T-helper 1 cell treated with Interleukin-12 subunit alpha and Interleukin-12 subunit beta and Interleukin-4 antibody, amounts not matched to agents 30 ng/mL and 1 ng/mL, for 36 hours (primary cell): ENCODE results near the gene E2F2. TPM values are rescaled to one million over a fixed set of nuclear protein-coding genes. Genes with fewer than 3 reads are reported as not detected.
"Not testable (repeated sequence)": the region's sequence is repeated elsewhere in the genome, so short reads cannot be mapped to it uniquely, and the experiment has no call there.

ENCODE experiments used
- intact Hi-C: fragments of 100-400 bp; cut with micrococcal nuclease; formaldehyde crosslinking; loops from one replicate; pipeline ENCODE4 v1.15.1; 2024
- total RNA-seq: library from RNA; stranded (reverse); gene quantifications from 2 replicates; pipeline ENCODE4 v1.2.3, GENCODE V29; 2022

Gene E2F2
- total RNA-seq, 1 donor from 2014 or later, result 72.5 TPM

DNA sequence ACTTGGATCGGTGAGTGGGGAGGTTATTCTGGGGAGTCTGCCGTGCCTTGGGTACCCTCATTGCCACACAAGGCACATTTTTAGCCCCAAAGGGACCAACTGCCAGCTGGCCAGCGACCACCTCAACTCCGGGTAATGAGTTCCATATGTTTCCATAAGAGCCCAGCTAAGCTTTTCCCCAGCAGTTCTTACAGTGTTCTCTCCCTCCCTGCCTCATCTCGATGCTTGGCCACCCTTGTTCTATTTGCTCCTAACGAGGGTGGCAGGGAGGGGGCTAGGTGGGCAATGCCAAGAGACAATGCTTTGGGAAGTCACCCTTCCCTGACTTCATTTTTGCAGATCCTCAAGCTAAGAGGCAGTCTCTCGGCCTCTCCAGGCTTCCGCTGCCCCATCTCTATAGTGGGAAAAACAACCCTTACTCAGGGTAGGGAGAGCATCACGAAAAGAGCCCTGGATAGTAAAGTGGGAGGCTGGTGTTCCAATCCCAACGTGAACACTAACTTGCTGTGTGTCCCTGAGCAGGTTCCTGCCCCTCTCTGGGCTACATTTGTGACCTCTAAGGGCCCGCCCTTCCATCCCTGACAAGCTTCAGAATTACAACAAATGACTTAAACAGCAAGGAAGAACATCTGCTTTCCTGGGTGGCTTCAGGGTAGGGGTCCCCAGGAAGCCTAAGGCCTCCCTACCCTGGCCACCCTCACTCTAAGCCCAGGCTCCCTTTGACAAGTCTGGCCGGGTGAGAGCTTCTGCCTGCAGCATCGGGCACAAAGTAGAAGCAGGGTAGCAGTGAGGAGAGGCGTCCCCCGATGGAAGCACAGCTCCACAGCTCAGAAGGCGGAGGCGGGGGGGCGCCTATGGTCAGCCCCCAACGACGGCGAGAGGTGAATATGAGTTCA, 22.4 kb upstream of the E2F2 start:
- intact Hi-C loops, result loop anchor here (1.0 to 2.0 kb wide), 3 partner anchors 23 to 186 kb away; partner anchors contain the start of gene E2F2

DNA sequence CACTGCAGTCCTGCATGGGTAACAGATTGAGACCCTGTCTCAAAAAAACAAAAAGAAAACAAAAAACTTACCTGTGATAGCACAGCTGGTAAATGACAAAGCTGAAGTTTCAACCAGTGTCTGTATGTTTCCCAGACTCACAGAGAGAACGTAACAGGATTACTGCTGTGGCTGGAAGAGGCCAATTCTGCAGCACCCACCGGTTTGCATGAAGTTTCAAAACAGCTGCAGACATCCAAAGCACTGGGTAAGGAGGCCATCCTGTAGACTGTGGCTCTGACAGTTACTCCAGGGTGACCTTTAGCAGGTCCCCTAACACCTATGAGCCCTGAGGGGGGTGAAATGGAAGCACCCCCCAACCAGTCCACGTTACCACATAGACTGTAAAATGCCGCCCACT, 20.8 kb upstream of the E2F2 start:
- intact Hi-C loops, result no loop called here

DNA sequence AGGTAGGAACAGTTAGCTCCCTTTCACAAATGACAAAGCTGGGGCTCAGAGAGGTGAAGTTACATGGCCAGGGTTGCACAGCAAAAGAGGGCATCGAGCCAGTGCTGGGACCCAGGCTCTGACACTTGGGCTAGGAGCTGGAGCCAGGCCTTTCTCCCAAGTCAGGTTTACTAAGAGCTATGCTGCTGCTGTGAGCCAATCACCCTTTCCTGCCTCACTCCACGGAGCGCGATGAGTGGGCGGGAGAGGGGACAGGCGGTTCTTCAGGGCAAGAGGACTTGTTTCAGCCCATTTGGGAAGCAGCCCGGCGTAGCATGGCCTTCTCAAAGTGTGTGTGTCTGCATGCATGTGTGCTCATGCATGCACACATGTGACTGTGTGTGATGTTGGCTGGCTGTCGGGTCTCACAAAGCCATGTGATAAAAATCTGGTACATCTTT, 17.7 kb upstream of the E2F2 start:
- intact Hi-C loops, result no loop called here

DNA sequence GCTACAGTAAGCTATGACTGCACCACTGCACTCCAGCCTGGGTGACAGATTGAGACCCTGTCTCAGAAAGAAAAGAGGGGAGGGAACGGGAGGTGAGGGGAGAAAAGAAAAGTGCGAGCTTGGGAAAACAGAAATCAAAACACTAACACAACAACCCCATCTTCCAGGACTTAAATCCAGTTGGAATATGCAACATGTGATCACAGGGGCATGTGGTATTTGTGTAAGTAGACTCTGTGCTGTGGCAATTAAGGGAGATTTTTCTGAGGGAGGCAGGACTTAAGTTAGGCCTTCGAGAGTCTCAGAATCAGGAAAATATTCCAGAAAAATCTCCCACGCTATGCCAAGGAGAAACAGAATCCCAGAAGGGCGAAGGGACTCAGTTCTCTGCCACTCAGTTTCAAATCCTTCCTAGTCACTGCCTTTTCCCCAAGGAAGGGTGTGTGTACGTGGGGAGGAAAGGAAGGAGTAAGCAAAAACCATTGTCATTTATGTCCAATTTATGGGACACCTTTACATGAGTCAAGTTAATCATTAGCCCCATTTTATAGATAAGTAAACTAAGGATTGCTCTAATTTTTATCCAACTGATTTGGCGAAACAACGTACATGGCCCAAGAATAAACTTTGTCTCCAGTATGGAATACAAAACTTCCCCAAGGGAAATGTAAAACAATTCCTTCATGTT, 16.0 kb upstream of the E2F2 start:
- intact Hi-C loops, result no loop called here

DNA sequence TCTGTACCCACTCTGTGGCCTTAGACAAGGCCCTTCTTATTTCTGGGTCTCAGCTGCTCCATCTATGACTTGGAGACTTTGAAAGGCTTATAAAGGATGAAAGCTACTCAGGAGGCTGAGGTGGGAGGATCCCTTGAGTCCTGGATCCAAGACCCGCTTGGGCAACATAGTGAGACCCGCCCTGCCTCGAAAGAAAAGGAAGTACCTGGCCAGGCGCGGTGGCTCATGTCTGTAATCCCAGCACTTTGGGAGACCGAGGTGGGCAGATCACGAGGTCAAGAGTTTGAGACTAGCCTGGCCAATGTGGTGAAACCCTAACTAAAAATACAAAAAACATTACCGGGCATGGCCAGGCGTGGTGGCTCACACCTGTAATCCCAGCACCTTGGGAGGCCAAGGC, 14.8 kb upstream of the E2F2 start:
- intact Hi-C loops, result no loop called here

DNA sequence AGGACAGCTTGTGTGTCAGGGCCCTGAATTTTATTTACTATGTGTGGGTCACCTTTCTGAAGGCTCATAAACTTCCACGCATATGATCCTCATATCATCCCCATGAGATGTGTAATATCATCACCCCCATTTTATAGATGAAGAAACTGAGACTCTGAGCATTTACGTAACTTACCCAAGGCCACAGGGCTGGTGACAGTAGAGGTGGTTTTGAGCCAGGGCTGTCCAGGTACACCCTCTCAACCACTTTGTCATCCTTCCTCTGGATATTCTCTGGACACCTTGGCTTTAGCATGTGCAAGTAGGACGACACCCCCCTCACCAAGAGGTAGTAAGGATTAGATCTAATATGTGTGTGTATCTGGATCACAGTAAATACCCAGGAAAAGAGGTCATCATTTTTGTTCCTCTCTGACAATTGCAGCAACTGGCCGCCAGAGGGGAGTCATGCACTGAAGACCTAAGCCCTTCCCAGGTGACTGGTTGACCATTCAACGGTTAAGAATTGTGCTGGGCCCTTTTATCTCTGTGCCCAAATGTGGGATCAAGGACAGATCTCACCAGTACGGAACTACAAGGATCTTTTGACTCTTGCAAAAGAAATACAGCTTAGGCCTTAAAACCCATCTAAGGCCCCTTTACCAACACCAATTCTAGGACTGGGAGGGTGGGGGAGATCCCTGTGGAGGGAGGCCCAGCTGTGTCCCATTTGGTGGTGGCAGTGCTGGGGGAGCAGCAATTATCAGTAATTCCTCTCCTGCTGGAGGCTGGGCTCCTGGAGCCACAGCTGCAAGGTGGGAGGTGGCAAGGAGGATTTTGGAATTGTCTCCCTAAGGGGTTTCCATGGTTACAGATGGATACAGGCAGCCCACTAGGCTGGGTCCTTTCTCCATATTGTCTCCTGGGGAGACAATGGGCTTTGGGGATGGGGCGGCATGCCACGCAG, 13.7 kb upstream of the E2F2 start:
- intact Hi-C loops, result loop anchor here (1.0 kb wide), 3 partner anchors 47 to 147 kb away; partner anchors contain the start of gene RPL11

DNA sequence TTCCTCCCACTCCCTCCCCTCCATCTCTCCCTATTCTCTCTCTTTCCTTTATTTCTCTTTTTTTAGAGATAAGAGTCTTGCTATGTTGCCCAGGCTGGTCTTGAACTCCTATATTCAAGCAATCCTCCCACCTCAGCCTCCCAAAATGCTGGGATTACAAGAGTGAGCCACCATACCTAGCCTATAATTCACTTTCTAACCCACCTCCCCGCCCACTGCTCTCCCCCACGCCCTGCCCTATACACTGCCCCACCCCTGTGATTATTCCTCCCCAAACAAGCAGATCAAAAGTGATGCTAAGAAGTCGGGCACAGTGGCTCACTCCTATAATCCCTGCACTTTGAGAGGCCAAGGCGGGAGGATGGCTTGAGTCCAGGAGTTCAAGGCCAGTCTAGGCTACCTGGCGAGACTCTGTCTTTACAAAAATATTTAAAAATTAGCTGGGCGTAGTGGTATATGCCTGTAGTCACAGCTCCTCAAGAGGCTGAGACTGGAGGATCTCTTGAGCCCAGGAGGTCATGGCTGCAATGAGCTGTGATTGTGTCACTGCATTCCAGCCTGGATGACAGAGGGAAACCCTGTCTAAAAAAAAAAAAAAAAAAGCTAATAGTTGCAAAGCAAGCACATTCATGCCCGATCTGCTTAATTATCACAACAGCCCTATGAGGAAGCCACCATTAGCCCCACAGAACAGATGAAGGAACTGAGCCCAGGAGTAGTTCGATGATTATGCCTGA, 12.8 kb upstream of the E2F2 start:
- intact Hi-C loops, result loop anchor here (1.0 kb wide), 3 partner anchors 47 to 147 kb away; partner anchors contain the start of gene RPL11

DNA sequence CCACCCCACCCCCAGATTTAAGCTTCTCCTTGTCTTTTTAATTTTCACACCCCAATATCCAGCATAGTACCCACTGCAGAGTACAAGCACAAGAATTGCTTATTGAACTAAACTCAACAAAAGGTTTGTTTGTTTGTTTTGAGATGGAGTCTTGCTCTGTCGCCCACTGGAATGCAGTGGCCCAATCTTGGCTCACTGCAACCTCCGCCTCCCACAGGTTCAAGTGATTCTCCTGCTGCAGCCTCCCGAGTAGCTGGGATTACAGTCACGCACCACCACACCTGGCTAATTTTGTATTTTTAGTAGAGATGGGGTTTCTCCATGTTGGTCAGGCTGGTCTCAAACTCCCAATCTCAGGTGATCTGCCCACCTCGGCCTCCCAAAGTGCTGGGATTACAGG, 11.9 kb upstream of the E2F2 start:
- intact Hi-C loops, result not testable (repeated sequence)

DNA sequence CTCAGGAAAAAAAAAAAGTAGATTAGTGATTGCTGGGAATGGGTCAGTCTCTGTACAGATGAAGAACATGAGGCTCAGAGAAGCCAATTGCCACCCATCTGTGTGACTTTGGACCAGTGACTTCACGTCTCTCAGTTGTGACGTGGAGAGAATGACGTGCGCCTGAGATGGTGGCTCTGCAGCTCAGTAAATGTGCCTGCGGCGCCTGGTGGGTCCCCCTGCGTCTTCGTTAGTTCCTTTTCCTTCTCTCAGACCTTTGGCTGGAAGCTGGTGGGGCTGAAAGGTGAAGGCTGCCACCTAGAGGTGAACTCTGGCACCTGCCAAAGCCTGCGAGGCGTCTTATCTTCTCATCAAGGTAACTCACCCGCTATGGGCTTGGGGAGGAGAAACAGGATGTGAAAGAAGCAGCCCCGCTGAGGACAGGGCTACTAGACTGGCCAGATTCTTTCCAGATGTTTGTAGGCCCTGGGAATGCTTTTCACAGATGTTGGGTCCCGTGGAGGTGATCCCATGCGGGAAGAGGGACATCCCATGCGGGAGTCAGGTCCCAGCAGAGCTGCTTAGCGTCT, 8.7 kb upstream of the E2F2 start:
- intact Hi-C loops, result loop anchor here (1.0 to 5.0 kb wide), 9 partner anchors 8 to 562 kb away; partner anchors contain the start of genes ASAP3, E2F2, HNRNPR and ID3

DNA sequence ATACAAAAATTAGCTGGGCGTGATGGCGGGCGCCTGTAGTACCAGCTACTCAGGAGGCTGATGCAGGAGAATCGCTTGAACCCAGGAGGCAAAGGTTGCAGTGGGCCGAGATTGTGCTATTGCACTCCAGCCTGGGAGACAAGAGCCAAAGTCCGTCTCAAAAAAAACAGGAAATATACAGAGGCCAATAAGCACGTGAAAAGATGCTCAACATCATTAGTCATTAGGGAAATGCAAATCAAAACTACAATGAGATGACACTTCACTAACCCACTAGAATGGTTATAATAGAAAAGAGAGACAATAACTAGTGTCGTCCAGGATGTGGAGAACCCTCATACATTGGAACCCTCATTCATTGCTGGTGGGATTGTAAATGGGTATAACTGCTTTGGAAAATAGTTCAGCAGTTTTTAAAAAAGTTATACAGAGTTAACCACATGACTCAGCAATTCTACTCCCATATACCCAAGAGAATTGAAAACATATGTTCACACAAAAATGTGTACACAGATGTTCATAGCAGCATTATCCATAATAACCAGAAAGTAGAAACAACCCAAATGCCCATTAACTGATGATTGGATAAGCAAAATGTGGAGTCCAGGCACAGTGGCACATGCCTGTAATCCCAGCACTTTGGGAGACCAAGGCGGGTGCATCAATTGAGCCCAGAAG, 6.4 kb upstream of the E2F2 start:
- intact Hi-C loops, result loop anchor here (5.0 kb wide), 2 partner anchors 135 to 560 kb away; no protein-coding TSS in a partner anchor

DNA sequence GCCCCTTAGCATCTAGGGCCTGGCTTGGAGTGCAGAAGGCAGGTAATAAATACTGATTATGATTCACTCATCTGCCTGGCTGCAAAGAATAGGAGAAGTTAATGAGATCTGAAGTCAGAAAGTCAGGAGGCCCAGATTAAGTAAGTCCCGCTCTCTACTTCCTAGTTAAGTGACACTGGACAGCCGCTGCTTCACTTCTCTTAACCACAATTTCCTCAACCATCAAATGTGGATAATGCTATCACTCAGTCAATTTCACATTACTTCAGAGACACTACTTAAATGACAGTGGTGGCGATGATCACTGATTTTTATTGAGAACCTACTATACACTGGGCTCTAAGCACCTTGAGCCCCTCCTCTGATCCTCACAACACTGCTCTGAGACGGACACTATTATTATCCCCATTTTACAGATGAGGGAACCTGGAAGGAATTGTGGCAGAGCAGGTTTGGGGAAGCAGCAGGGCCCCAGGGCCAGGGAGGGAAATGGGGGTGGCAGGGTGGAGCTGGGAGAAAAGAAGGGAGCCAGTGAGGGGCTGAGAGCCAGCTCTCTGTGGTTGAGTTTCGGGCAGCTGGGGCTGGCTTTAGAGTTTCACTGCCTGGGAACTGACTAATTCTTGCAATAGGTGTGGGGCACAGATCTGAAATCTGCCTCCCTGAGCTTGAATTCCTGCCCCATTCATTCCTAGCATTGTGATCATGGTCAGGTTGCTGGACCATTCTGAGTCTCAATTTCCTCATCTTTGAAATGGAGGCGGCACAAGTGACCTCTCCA, 2.4 kb upstream of the E2F2 start:
- intact Hi-C loops, result loop anchor here (5.0 kb wide), 1 partner anchor 209 kb away; the partner anchor contains the start of gene ELOA

DNA sequence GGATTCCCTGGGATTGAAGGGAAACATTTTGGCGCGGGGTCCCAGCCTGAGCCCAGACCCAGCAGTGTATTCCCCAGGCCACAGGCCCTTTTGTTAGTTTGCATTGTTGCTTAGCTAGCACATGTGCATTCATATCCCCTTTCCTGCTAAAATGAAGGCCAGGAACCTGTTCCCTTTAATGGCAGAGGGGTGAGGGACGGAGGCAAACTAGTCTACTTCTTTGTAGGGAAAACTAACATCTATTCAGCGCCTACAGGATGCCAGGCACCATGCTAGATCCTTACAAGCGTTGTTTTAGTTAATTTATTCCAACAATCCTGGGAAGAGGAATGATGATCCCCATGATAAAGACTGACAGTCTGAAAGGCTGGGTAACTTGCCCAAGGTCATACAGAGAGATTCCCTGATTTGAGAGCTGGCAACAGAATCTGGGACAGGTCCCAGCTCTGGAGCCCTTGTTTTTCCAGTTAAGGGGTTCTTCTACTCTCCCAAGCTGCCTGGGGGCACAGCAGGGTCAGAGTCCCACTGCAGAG, 595 bp upstream of the E2F2 start:
- intact Hi-C loops, result loop anchor here (1.0 to 5.0 kb wide), 5 partner anchors 8 to 211 kb away; partner anchors contain the start of genes ELOA and ID3

DNA sequence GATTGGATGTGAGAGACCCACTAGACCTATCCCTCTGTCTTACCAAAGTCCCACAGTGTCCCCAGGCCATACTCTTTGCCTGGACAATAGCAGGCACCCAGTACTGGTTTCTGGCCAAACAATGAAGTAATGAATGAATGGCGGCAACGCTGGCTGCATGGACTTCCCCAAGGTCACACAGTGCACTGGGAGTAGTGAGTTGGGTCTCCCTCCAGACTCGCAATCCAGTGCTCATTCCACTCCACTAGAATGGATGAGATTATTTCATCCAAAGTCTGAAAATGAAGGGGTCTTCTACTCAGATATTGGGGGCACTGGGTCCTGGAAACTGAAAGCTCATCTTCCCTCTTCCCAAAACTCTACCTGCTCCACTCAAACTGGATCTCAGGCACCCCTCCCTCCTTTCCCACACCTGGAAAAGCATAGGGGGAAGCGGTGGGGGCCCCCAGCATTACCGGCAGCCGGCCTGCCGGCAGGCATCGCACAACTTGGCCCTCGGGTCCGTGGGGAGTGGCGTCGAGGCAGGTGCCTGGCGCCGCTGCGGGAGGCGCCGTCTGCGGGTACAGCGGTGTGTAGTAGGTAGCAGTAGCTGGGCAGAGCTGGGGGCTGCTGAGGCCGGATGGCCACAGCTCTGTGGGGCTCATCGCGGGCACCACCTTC, 816 bp downstream of the E2F2 start:
- intact Hi-C loops, result loop anchor here (2.0 to 5.0 kb wide), 2 partner anchors 25 to 212 kb away; partner anchors contain the start of gene ELOA

DNA sequence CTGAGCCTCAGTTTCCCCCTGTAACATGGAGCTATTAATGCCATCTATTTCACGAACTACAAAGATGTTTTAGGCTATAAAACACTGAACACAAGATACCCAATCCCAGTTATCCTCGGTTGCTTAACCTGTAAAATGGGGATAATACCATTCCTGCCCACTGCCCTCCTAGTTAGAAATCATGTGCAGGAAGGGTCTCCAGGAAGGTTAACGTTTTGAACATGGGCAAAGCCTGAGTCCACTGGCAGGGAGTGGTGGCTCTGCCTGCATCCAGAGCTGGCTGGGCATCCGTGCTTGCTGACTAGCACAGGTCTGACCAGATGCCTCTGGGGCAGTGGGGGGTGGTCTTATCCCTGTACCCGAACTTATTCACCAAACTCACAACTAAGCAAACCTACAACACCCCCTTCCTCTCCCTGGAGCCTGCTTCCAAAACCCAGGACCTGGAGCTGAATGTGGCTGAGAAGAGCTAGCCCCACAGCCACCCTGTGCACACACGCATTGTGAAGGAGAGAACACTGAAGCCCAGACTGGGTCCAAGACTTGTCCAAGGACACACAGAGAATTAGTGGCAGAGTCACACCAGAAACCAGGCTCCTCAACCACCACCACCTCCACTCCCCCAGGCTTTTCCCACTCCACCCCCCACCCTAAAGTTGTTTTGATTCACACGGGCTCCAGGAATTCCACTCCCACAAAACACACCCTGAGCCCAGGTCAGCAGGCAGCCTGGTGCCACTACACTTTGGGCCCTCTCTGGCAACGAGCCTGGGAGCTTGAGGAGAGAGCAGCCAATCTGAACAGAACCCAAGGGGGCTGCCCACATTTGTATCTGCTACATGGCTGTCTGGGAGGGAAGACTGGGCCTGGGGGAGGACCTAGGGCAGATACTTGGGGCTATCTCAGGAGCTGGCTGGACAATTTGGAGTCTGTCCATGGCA, 1.6 kb downstream of the E2F2 start:
- intact Hi-C loops, result loop anchor here (2.0 to 10.0 kb wide), 4 partner anchors 25 to 213 kb away; partner anchors contain the start of genes ELOA and TCEA3

DNA sequence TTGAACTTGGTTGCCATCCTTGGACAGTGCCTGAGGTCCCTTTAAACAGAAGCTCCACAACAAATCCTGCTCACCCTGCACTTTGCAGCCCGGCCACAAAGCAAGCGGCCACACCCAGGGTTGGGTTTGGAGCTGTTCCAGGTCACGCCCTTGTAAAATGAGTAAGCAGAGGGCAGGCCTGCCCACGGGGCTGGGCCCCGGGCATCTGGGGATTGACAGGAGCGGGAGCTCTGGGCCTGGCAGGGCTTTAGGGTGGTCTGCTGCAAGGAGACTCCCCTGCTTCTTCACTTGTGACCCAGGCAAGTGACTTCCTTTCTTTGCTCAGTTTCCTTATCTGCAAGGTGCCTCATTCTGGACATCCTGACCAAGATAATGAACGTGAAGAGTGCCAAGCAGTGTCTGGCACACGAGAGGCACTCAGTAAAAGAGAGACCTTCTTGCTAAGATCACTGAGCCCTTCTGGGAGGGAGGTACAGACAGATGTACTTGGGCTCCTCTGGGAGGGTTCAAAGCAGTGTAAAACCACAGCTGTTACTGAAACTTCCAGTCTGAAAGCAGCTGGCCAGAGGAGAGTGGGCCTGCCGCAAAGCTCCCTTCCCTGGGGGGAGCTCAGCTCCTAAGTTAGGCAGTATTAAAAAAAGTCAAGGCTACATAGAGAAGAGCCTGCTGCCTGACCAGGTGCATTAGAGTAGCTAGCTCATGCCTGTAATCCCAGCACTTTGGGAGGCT, 2.6 kb downstream of the E2F2 start:
- intact Hi-C loops, result loop anchor here (1.0 to 10.0 kb wide), 5 partner anchors 31 to 186 kb away; partner anchors contain the start of genes ASAP3 and TCEA3
